ENCODE results near the gene FLT4.

- no peak for TF ChIP-seq BRCA1 (IDR thresholded peaks at IDR 0.05)
- no peak for TF ChIP-seq BRCA1 (CRISPR knock-in tag; IDR thresholded peaks at IDR 0.05)
- no peak for TF ChIP-seq TFAM (CRISPR knock-in tag; conservative IDR thresholded peaks at IDR 0.05)
- no peak for TF ChIP-seq ATF7 (IDR thresholded peaks at IDR 0.05)
- no peak for TF ChIP-seq CEBPB (tag; IDR thresholded peaks at IDR 0.05)
Measured at GRCh38 chr5:180592176-180592575, 57.2 kb downstream of the FLT4 start.
